Colonic mucosa (tissue), 4 donors: ENCODE data around the gene THSD4. TPM values are rescaled to one million over a fixed set of nuclear protein-coding genes. Genes with fewer than 3 reads are reported as not detected.

ENCODE experiments used
- DNase-seq: peaks from one replicate; pipeline ENCODE4 v3.0.0-alpha.2; 2020
- H3K27ac ChIP-seq: fragments of 200-600 bp; one replicate; pipeline ENCODE4 v1.8.0; 2021
- H3K27me3 ChIP-seq: fragments of 200-600 bp; one replicate; pipeline ENCODE4 v1.8.0; 2021
- H3K36me3 ChIP-seq: fragments of 200-600 bp; one replicate; pipeline ENCODE4 v1.8.0; 2021
- H3K4me1 ChIP-seq: fragments of 200-600 bp; one replicate; pipeline ENCODE4 v1.8.0; 2021; ENCODE audit warnings: mild to moderate bottlenecking
- H3K4me3 ChIP-seq: fragments of 200-600 bp; one replicate; pipeline ENCODE4 v1.8.0; 2021
- H3K9ac ChIP-seq, 2 donors: one replicate each; pipeline ENCODE4 v1.7.0; 2013; ENCODE audit warnings: control low read depth in 2 of 2, low read depth in 2 of 2, low read length in 2 of 2
- H3K9me3 ChIP-seq: fragments of 200-600 bp; one replicate; pipeline ENCODE4 v1.8.0; 2021
- CTCF ChIP-seq: fragments of 200-600 bp; IDR thresholded peaks from one replicate; pipeline ENCODE4 v1.8.0; 2022; ENCODE audit warnings: antibody characterized with exemption, mild to moderate bottlenecking
- intact Hi-C: fragments of 100-400 bp; cut with DNase I; formaldehyde crosslinking; loops from one replicate; pipeline ENCODE4 v1.14.1; 2022
- total RNA-seq, 2 donors: library from RNA; stranded (reverse); fragmentation: NEBNext Ultra II Directional in 1 of 2; extraction: Animal tissue kit (Norgen Biotek cat#: 25700) in 1 of 2; gene quantifications; one replicate each; pipeline ENCODE4 v1.2.1, GENCODE V29; 2021
- donor health status: healthy.
- donor health status: DM: no; HTN: no; CAD: no.
- donor health status: DM: no; HTN: no; CAD: no.

THSD4 gene
- total RNA-seq, 2 donors from 2014 or later, result 18.8 to 23.5 TPM

DNA sequence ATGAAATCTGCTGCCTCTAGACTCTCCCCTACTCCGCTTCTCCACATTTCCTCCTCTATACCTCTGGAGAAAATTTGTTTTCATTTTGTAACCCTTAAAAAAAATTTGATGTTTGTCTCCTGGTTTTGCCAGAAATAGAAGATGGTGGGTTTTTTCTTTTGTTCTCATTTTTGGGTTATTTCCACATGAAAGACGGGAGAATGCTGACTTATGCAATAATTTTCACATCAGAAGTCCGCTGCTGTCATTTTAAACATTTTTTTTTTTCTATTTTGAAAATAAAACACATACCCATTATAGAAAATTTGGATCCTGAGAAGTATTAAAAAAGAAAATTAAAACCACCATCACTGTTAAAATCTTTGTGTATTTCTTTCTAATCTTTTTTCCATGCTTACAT is 374.3 kb downstream of the THSD4 start:
- Histone ChIP-seq H3K27me3 (no peaks in the 10 kb centered on the region), H3K27ac (no peak overlapping the region), H3K36me3 (no peaks in the 10 kb centered on the region), H3K9ac (no peak overlapping the region), H3K4me1 (no peaks in the 10 kb centered on the region), H3K9me3 (no peaks in the 10 kb centered on the region), H3K4me3 (no peak overlapping the region)
- TF ChIP-seq CTCF, result no peak
- intact Hi-C loops, result no loop called here
- no peak for DNase-seq

GRCh38 chr15:71493526-71493925 is 378.3 kb downstream of the THSD4 start:
- Histone ChIP-seq H3K4me1 (no peaks in the 10 kb centered on the region), H3K27ac (no peak overlapping the region), H3K9ac (no peak overlapping the region), H3K9me3 (no peaks in the 10 kb centered on the region), H3K4me3 (no peak overlapping the region), H3K36me3 (no peaks in the 10 kb centered on the region), H3K27me3 (no peaks in the 10 kb centered on the region)
- intact Hi-C loops, result no loop called here
- no peak for DNase-seq
- no peak for TF ChIP-seq CTCF

GRCh38 chr15:71494563-71495397 is 379.5 kb downstream of the THSD4 start:
- Histone ChIP-seq H3K27me3 (no peaks in the 10 kb centered on the region), H3K27ac (no peak overlapping the region), H3K9me3 (no peaks in the 10 kb centered on the region), H3K4me1 (no peaks in the 10 kb centered on the region), H3K4me3 (no peak overlapping the region), H3K9ac (no peak overlapping the region), H3K36me3 (no peaks in the 10 kb centered on the region)
- DNase-seq, result no peak
- no peak for TF ChIP-seq CTCF
- intact Hi-C loops, result no loop called here

DNA sequence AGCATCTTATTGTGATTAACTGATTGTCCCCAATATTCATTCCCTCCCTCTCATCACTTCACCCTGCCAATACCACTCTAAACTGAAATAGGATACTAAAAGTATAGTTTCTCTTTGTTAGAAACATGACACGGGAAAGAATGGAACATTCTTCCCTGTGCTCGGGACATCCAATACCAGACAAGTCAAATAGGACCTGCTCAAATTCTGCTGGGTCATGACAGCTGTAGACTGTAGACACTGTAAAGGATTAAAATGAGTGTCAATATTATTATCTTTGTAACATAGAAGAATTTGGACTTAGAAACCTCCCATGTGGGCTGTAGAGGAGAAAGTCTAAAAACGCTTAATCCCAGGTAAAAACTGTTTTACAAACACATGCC is 380.1 kb downstream of the THSD4 start:
- Histone ChIP-seq H3K9ac (no peak overlapping the region), H3K27ac (no peak overlapping the region), H3K27me3 (no peaks in the 10 kb centered on the region), H3K4me3 (no peak overlapping the region), H3K9me3 (no peaks in the 10 kb centered on the region), H3K4me1 (no peaks in the 10 kb centered on the region), H3K36me3 (no peaks in the 10 kb centered on the region)
- no peak for TF ChIP-seq CTCF
- no peak for DNase-seq
- intact Hi-C loops, result no loop called here

GRCh38 chr15:71496336-71496955 is 381.2 kb downstream of the THSD4 start:
- no peak overlapping the region for H3K4me3 ChIP-seq

More at GRCh38 chr15:71496336-71496955, 381.2 kb downstream of the THSD4 start:
- Histone ChIP-seq H3K27me3 (no peaks in the 10 kb centered on the region), H3K36me3 (no peaks in the 10 kb centered on the region), H3K27ac (no peak overlapping the region), H3K9ac (no peak overlapping the region), H3K9me3 (no peaks in the 10 kb centered on the region), H3K4me1 (no peaks in the 10 kb centered on the region)
- intact Hi-C loops, result no loop called here
- TF ChIP-seq CTCF, result no peak
- no peak for DNase-seq
